NCI-H1436 (cell line): Measurements from ENCODE around the gene CABS1.

Experiments used
- DNase-seq: peaks from one replicate; lab custom pipeline; 2025; lab: John Stamatoyannopoulos, UW

Gene CABS1

GRCh38 chr4:70382691-70383181 lies 48.0 kb downstream of the CABS1 start, which contains the start of gene SMR3B:
SMR3B (plus strand) TSS chr4:70383131; CDS start chr4:70384511, 1,380 bp downstream.
- DNase-seq = no peak
